Measurements from ENCODE around the gene FNBP1L. TPM values are rescaled to one million over a fixed set of nuclear protein-coding genes. Genes with fewer than 3 reads are reported as not detected.

FNBP1L gene
- total RNA-seq, 4 donors from 2014 or later, result 68.7 to 86.0 (median 72.9) TPM

GRCh38 chr1:93603601-93604000 lies 155.7 kb downstream of the FNBP1L start:
- Histone ChIP-seq H3K4me1 (peaks cover 13 to 20% of the 10 kb centered on the region in 2 donors), H3K9me3 (no peaks in the 10 kb centered on the region), H3K36me3 (no peaks in the 10 kb centered on the region), H3K27me3 (no peaks in the 10 kb centered on the region), H3K4me3 (replicated peaks in 1 of 3) (no peak overlapping the region), H3K27ac (no peak overlapping the region)
- 86 to 89% methylated on average over 4 of the region's 4 CpGs for WGBS, 2 donors
- intact Hi-C loops (cut with DNase I), result no loop called here
- no peak for DNase-seq
- TF ChIP-seq CTCF (IDR thresholded peaks at IDR 0.05), result no peak
- TF ChIP-seq POLR2A (IDR thresholded peaks at IDR 0.05), result no peak

Small RNA genes lying within 50 kb of the gene (small RNA-seq; reads per million reads assigned to genes)
- gene RNA5SP53, result not detected

Other genes with a start within 250 kb of the FNBP1L start
- gene DR1, start 102.2 kb upstream of the FNBP1L start, total RNA-seq, result 10 to 100 TPM; 31.2 to 47.4 (median 34.1) TPM
- gene BCAR3, start 233.7 kb downstream of the FNBP1L start, total RNA-seq, result 10 to 100 TPM; 29.6 to 46.7 (median 37.0) TPM